ENCODE measurements around the gene BOD1. TPM values are rescaled to one million over a fixed set of nuclear protein-coding genes. Genes with fewer than 3 reads are reported as not detected.

Gene BOD1
- total and polyA plus RNA-seq, 2 donors (not counting 3 experiments of a cell fraction or from before 2014, with no cell fraction given) = 57.6 to 62.4 TPM

DNA sequence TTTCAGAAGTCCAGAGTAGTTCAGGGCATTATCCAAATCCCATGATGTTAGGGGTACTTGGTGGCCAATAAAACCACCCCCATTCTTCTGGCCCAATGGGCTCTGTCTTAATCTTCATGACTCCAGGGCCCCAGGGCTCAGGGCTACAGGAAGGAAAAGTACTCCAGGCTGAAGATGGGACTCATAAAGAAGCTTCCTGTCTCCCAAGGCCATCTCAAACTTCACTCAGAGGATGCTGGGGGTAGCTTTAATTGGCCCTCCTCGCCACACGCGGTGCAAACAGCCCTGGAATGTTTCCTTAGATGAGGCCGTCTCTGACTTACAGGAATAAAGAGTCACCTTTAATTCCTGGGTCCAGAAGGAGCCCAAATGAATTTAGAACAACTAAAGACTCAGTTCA is 52.3 kb downstream of the BOD1 start:
- Histone ChIP-seq H3K4me1 (ENCODE audit: control insufficient read depth, extremely low read depth, insufficient read depth, low read length) (no peaks in the 10 kb centered on the region), H3K27me3 (ENCODE audit: control insufficient read depth in 2 of 2, insufficient read depth in 2 of 2, low read length in 2 of 2) (no peaks in the 10 kb centered on the region), H3K79me2 (ENCODE audit: control insufficient read depth, insufficient read depth, low read length) (no peaks in the 10 kb centered on the region), H3K36me3 (ENCODE audit: control insufficient read depth in 2 of 2, extremely low read depth in 1 of 2, insufficient read depth in 2 of 2, low read length in 2 of 2) (no peaks in the 10 kb centered on the region), H2AFZ (ENCODE audit: low read depth, low read length) (no peak overlapping the region), H3K27ac (ENCODE audit: insufficient read depth, low read depth, low read length) (no peak overlapping the region), H3K9me1 (replicated peaks; ENCODE audit: control insufficient read depth, extremely low read depth, insufficient read depth, low read length) (no peaks in the 10 kb centered on the region), H3K9ac (replicated peaks; ENCODE audit: extremely low read depth, insufficient read depth, low read length) (no peak overlapping the region), H3K9me3 (replicated peaks; ENCODE audit: control insufficient read depth, insufficient read depth, low read length) (no peaks in the 10 kb centered on the region), H4K20me1 (replicated peaks; ENCODE audit: control insufficient read depth, extremely low read depth, insufficient read depth, low read length) (no peaks in the 10 kb centered on the region), H3K4me2 (ENCODE audit: insufficient read depth, low read length) (no peak overlapping the region), H3K4me3 (replicated peaks in 1 of 3; ENCODE audit: insufficient read depth in 1 of 3, low read depth in 1 of 3, low read length in 3 of 3) (no peak overlapping the region)
- ChIA-PET POLR2A (no interaction called here), CTCF (interaction anchor here (1.0 to 2.0 kb wide), 3 partner anchors 9 to 270 kb away, joined by 4 to 13 read pairs (median 6); no protein-coding TSS in a partner anchor)
- TF ChIP-seq POLR2A (IDR thresholded peaks at IDR 0.05; ENCODE audit: low read depth, low read length) = no peak
- TF ChIP-seq FOS (IDR thresholded peaks at IDR 0.05; ENCODE audit: borderline replicate concordance, insufficient read depth, low read length) = no peak
- TF ChIP-seq GATA2 (IDR thresholded peaks at IDR 0.05; ENCODE audit: insufficient read depth, insufficient read length, low read depth, low read length) = no peak
- TF ChIP-seq POLR2AphosphoS5 (IDR thresholded peaks at IDR 0.05; ENCODE audit: insufficient read depth, low read depth, low read length) = no peak
- TF ChIP-seq, protein P1, sequence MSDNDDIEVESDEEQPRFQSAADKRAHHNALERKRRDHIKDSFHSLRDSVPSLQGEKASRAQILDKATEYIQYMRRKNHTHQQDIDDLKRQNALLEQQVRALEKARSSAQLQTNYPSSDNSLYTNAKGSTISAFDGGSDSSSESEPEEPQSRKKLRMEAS (IDR thresholded peaks at IDR 0.05; ENCODE audit: insufficient read depth, insufficient read length) = no peak
- TF ChIP-seq JUN (IDR thresholded peaks at IDR 0.05; ENCODE audit: borderline replicate concordance, insufficient read depth, insufficient read length, low read depth) = no peak
- TF ChIP-seq EZH2 (IDR thresholded peaks at IDR 0.05; ENCODE audit: borderline replicate concordance, low read depth, low read length, severe bottlenecking) = no peak
- no peak for TF ChIP-seq MYC (IDR thresholded peaks at IDR 0.05; ENCODE audit: low read depth, low read length)
- TF ChIP-seq, protein P2, sequence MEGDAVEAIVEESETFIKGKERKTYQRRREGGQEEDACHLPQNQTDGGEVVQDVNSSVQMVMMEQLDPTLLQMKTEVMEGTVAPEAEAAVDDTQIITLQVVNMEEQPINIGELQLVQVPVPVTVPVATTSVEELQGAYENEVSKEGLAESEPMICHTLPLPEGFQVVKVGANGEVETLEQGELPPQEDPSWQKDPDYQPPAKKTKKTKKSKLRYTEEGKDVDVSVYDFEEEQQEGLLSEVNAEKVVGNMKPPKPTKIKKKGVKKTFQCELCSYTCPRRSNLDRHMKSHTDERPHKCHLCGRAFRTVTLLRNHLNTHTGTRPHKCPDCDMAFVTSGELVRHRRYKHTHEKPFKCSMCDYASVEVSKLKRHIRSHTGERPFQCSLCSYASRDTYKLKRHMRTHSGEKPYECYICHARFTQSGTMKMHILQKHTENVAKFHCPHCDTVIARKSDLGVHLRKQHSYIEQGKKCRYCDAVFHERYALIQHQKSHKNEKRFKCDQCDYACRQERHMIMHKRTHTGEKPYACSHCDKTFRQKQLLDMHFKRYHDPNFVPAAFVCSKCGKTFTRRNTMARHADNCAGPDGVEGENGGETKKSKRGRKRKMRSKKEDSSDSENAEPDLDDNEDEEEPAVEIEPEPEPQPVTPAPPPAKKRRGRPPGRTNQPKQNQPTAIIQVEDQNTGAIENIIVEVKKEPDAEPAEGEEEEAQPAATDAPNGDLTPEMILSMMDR (IDR thresholded peaks at IDR 0.05; ENCODE audit: extremely low read depth in 1 of 2, insufficient read depth in 1 of 2, low read depth in 1 of 2, low read length in 2 of 2) = no peak
- intact Hi-C loops (cut with micrococcal nuclease) = no loop called here
- FAIRE-seq = no peak
- no TSS peak for BruUV-seq (replicated peaks)
- dilution Hi-C loops (cut with MboI; ENCODE audit: extremely low pct_ligation_motif_present, low sequenced_read_pairs) = no loop called here
- DNase-seq (ENCODE audit: low read depth, low spot score) = no peak

All from endothelial cell of umbilical vein (primary cell).